H9 (cell line): ENCODE data around the gene MYBPC2. TPM values are rescaled to one million over a fixed set of nuclear protein-coding genes. Genes with fewer than 3 reads are reported as not detected.

Source experiments
- DNase-seq: peaks from one replicate; pipeline ENCODE4 v3.0.0-alpha.2; 2017
- H2AFZ ChIP-seq: one replicate; pipeline ENCODE4 v1.6.1; 2013; ENCODE audit warnings: mild to moderate bottlenecking, low read length, control low read depth, moderate library complexity
- H2AK5ac ChIP-seq: 2 replicates; pipeline ENCODE4 v1.6.1; 2013; ENCODE audit warnings: low read length, control low read depth, mixed read lengths; ENCODE audit not compliant: insufficient read length
- H2BK120ac ChIP-seq: one replicate; pipeline ENCODE4 v1.6.1; 2013; ENCODE audit warnings: low read depth, mild to moderate bottlenecking, low read length, control low read depth, inconsistent platforms; ENCODE audit not compliant: poor library complexity, severe bottlenecking
- H2BK12ac ChIP-seq: 2 replicates; pipeline ENCODE4 v1.6.1; 2013; ENCODE audit warnings: low read length, control low read depth, mixed read lengths, low read depth; ENCODE audit not compliant: insufficient read length
- H2BK15ac ChIP-seq: 2 replicates; pipeline ENCODE4 v1.6.1; 2013; ENCODE audit warnings: low read depth, low read length, control low read depth
- H2BK20ac ChIP-seq: one replicate; pipeline ENCODE4 v1.6.1; 2013; ENCODE audit warnings: low read depth, mild to moderate bottlenecking, low read length, control low read depth, inconsistent platforms; ENCODE audit not compliant: poor library complexity, severe bottlenecking
- H2BK5ac ChIP-seq: 2 replicates; pipeline ENCODE4 v1.6.1; 2013; ENCODE audit warnings: low read length, control low read depth, mixed read lengths; ENCODE audit not compliant: insufficient read length
- H3K14ac ChIP-seq: 2 replicates; pipeline ENCODE4 v1.6.1; 2013; ENCODE audit warnings: low read length, control low read depth; ENCODE audit not compliant: insufficient read depth
- H3K18ac ChIP-seq: 2 replicates; pipeline ENCODE4 v1.6.1; 2013; ENCODE audit warnings: low read depth, mild to moderate bottlenecking, mixed read lengths, low read length, control low read depth; ENCODE audit not compliant: insufficient read length
- H3K23ac ChIP-seq: 2 replicates; pipeline ENCODE4 v1.6.1; 2013; ENCODE audit warnings: low read length, control low read depth, mixed read lengths, low read depth; ENCODE audit not compliant: insufficient read length
- H3K23me2 ChIP-seq: 2 replicates; pipeline ENCODE4 v1.6.1; 2013; ENCODE audit warnings: low read depth, mild to moderate bottlenecking, mixed read lengths, low read length, control low read depth; ENCODE audit not compliant: insufficient read length, poor library complexity, severe bottlenecking
- H3K27ac ChIP-seq: 2 replicates; pipeline ENCODE4 v1.5.1; 2013; ENCODE audit warnings: low read length, control low read depth, mixed read lengths, low read depth; ENCODE audit not compliant: insufficient read length
- H3K27me3 ChIP-seq: 2 replicates; pipeline ENCODE4 v1.6.1; 2013; ENCODE audit warnings: low read length, control low read depth, inconsistent platforms; ENCODE audit not compliant: insufficient read depth
- H3K4ac ChIP-seq: 2 replicates; pipeline ENCODE4 v1.6.1; 2013; ENCODE audit warnings: low read depth, mild to moderate bottlenecking, control low read depth, inconsistent platforms, low read length, moderate library complexity
- H3K4me1 ChIP-seq: 2 replicates; pipeline ENCODE4 v1.6.1; 2013; ENCODE audit warnings: low read length, control low read depth, inconsistent platforms; ENCODE audit not compliant: insufficient read depth
- H3K4me2 ChIP-seq: 2 replicates; pipeline ENCODE4 v1.6.1; 2013; ENCODE audit warnings: low read length, control low read depth, mixed read lengths; ENCODE audit not compliant: insufficient read length, insufficient read depth
- H3K56ac ChIP-seq: 2 replicates; pipeline ENCODE4 v1.6.1; 2013; ENCODE audit warnings: low read depth, mild to moderate bottlenecking, mixed read lengths, low read length, control low read depth; ENCODE audit not compliant: insufficient read length
- H3K79me1 ChIP-seq: 2 replicates; pipeline ENCODE4 v1.6.1; 2013; ENCODE audit warnings: low read depth, mild to moderate bottlenecking, moderate library complexity, low read length, control low read depth, inconsistent platforms; ENCODE audit not compliant: insufficient read depth, poor library complexity, severe bottlenecking
- H3K79me2 ChIP-seq: 2 replicates; pipeline ENCODE4 v1.6.1; 2013; ENCODE audit warnings: low read length, control low read depth, inconsistent platforms; ENCODE audit not compliant: insufficient read depth
- H3K9ac ChIP-seq: 2 replicates; pipeline ENCODE4 v1.6.1; 2013; ENCODE audit warnings: low read length, control low read depth, mixed read lengths; ENCODE audit not compliant: insufficient read length; ENCODE audit errors: extremely low read depth
- H3K9me3 ChIP-seq: one replicate; pipeline ENCODE4 v1.6.1; 2013; ENCODE audit warnings: low read depth, low read length, inconsistent platforms; ENCODE audit not compliant: control insufficient read depth
- H3T11ph ChIP-seq: one replicate; pipeline ENCODE4 v1.6.1; 2013; ENCODE audit warnings: mild to moderate bottlenecking, low read length, control low read depth, inconsistent platforms
- H4K20me1 ChIP-seq: one replicate; pipeline ENCODE4 v1.6.1; 2013; ENCODE audit not compliant: control insufficient read depth, insufficient read length, insufficient read depth
- H4K5ac ChIP-seq: 2 replicates; pipeline ENCODE4 v1.6.1; 2013; ENCODE audit warnings: low read depth, mild to moderate bottlenecking, mixed read lengths, low read length, control low read depth; ENCODE audit not compliant: insufficient read length
- H4K8ac ChIP-seq: replicated peaks from 2 replicates; pipeline ENCODE4 v1.6.1; 2013; ENCODE audit warnings: low read length, control low read depth, mixed read lengths, low read depth; ENCODE audit not compliant: insufficient read length
- H4K91ac ChIP-seq: 2 replicates; pipeline ENCODE4 v1.6.1; 2013; ENCODE audit warnings: low read depth, mild to moderate bottlenecking, moderate library complexity, mixed read lengths, low read length, control low read depth; ENCODE audit not compliant: insufficient read length
- H3K27ac Mint-ChIP-seq, 3 experiments: 2 replicates in 2 of 3; 3 replicates in 1 of 3; pipeline ENCODE4 v1.8.0; 2020 to 2021; ENCODE audit warnings: mixed read lengths in 3 of 3, mild to moderate bottlenecking in 1 of 3, moderate library complexity in 1 of 3
- H3K27me3 Mint-ChIP-seq: 2 replicates; pipeline ENCODE4 v1.8.0; 2021; ENCODE audit warnings: low read depth, mild to moderate bottlenecking, moderate library complexity, mixed read lengths
- H3K36me3 Mint-ChIP-seq, 3 experiments: 2 replicates in 2 of 3; 3 replicates in 1 of 3; pipeline ENCODE4 v1.8.0; 2020 to 2021; ENCODE audit warnings: low read depth in 3 of 3, mixed read lengths in 3 of 3; ENCODE audit not compliant: insufficient read depth in 1 of 3
- H3K4me1 Mint-ChIP-seq, 2 experiments: 2 replicates each; pipeline ENCODE4 v1.8.0; 2020; ENCODE audit warnings: mixed read lengths in 2 of 2
- H3K4me3 Mint-ChIP-seq, 2 experiments: 2 replicates in 1 of 2; 3 replicates in 1 of 2; pipeline ENCODE4 v1.8.0; 2020 to 2021; ENCODE audit warnings: mild to moderate bottlenecking in 2 of 2, mixed read lengths in 2 of 2, moderate library complexity in 1 of 2
- H3K9me3 Mint-ChIP-seq, 2 experiments: 2 replicates in 1 of 2; 3 replicates in 1 of 2; pipeline ENCODE4 v1.8.0; 2020; ENCODE audit warnings: mild to moderate bottlenecking in 2 of 2, mixed read lengths in 2 of 2, moderate library complexity in 1 of 2
- CTCF ChIP-seq: fragments of 200-600 bp; sonication (generic); conservative IDR thresholded peaks from 3 replicates; pipeline ENCODE4 v1.8.0; 2021; ENCODE audit warnings: antibody characterized with exemption, mild to moderate bottlenecking
- WGBS: extraction: QIAGEN DNeasy Blood & Tissue Kit; methylation state at CpG from one replicate; pipeline ENCODE4 v1.1.7; 2013; ENCODE audit warnings: missing lambda C conversion rate, low lambda C conversion rate, mixed read lengths; ENCODE audit not compliant: insufficient read length; ENCODE audit errors: extremely low coverage; 5-methylcytosine and 5-hydroxymethylcytosine counted together
- total RNA-seq: library from RNA; stranded (reverse); gene quantifications from 2 replicates; pipeline ENCODE4 v1.2.1, GENCODE V29; 2021

MYBPC2 gene
- total RNA-seq, 1 experiment from 2014 or later: 4.9 TPM

DNA sequence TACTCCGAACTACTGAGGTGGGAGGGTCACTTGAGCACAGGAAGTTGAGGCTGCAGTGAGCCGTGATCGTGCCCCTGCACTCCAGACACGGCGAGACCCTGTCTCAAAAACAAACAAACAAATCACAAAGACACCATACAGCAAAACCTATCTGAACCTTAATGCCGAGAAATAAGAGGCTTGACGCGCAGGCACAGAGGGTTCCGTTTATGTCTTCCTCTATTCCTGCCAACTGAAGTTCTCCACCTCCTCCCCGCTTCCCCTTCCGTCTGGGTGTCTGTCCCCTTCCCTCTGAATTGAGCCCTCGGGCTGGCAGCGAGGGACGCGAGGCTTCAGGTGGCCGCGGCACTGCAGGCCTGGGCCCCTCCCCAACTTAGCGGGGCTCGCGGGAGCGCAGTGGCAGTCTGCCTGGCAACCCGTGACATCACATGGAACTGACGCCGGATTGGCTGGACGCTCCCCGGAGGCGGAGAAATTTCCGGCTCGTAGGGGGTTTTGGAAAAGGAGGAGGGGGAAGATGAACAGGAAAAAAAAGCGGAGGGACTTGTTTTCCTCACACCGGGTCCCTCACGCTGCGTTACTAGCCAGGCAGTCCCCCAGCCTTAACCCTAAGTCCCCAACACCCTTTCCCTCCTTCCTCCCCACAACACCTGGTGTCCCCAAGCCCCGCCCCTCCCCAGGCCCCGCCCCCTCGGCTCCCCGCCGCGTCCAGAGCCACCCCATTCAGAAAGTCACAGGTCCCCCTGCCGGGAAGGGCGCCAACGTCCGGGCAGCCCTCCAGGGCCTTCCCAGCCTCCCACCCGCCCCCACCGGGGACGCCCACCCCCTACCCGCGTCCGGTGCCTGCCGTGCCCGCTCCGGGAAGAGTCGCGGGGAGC is 1.1 kb upstream of the MYBPC2 start:
- Histone ChIP-seq H3K56ac (no peak overlapping the region), H3K23ac (no peak overlapping the region), H3K79me2 (no peaks in the 10 kb centered on the region), H3K4me1 (peaks cover 3% of the 10 kb centered on the region; the same call in 1 of the 2 replicates), H2BK120ac (no peak overlapping the region), H2AFZ (peak overlapping the region; percentile 58), H3K27me3 (no peaks in the 10 kb centered on the region), H2AK5ac (no peak overlapping the region), H4K8ac (no peak overlapping the region), H3K4me2 (peak overlapping the region; percentile 90), H3K14ac (peak overlapping the region; percentile 87; the same call in 1 of the 2 replicates), H4K5ac (no peak overlapping the region), H3K27ac (no peak overlapping the region), H2BK15ac (no peak overlapping the region), H2BK5ac (no peak overlapping the region), H3K4ac (no peak overlapping the region), H3K9me3 (no peaks in the 10 kb centered on the region), H4K91ac (no peak overlapping the region), H3K23me2 (peaks cover 12% of the 10 kb centered on the region), H3K9ac (peak overlapping the region; percentile 59), H3K18ac (peak overlapping the region; percentile 27), H4K20me1 (no peaks in the 10 kb centered on the region), H3K79me1 (no peaks in the 10 kb centered on the region), H2BK12ac (no peak overlapping the region), H3T11ph (no peak overlapping the region), H2BK20ac (no peak overlapping the region)
- Mint-ChIP-seq H3K36me3 (peaks cover 0 to under 1% (median 0%) of the 10 kb centered on the region in 3 experiments; a peak in 2 of 7 replicates), H3K4me3 (peak overlapping the region; percentile 75 to 88), H3K27me3 (peaks cover 8% of the 10 kb centered on the region), H3K27ac (peak overlapping the region; percentile 80 to 95 (median 88); a peak in 6 of 7 replicates), H3K9me3 (no peaks in the 10 kb centered on the region), H3K4me1 (peaks cover 26 to 33% of the 10 kb centered on the region in 2 experiments)
- WGBS: no CpG with 5 or more reads among the region's 54 CpGs
- TF ChIP-seq CTCF: no peak
- peak; percentile 90 for DNase-seq
